Measurements from ENCODE around the gene HGFAC.

The HGFAC gene

GRCh38 chr4:3441501-3442459 is at the start of gene HGFAC:
HGFAC (plus strand) TSS chr4:3441968; CDS start chr4:3442002, 34 bp downstream.
- DNase-seq (ENCODE audit: low read depth): no peak

DNA sequence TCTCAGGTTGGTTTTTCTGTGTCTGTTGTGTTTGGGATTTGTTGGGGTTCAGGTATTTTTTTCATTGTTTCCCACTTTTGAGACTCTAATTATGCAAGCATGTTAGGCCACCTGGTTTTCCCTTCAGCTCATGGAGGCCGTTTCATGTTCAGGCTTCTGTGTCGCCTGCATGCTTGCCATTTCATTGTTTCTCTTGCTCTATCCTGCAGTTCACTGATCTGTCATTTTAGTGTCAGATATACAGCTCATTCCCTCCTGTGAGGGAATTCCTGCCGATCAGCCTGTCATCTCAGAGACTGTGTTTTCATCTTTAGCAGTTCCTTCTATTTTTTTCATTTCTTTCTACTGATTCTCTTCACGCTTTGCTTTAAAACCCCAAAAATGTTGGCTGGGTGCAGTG is 49.4 kb upstream of the HGFAC start:
- DNase-seq (ENCODE audit: low read depth): no peak

DNA sequence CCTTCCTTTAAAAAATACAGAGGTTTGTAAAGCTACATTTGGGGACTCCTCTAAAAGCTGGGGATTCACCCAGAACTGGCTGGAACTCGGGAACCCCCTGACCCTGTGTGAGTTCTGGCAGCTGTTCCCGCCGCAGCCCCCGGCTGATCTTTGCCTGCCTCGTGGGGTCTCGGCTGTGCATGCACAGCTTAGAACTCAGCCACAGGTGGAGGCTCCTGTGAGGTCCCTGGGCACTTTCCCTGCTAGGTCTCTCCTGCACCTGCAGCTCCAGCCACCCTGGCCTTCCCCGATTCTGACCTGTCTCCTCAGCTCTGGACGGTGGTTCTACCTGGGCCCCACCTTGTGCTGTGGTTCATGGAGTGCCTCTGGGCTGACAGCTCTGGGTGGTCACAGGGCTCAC is 48.6 kb upstream of the HGFAC start:
- no peak for DNase-seq (ENCODE audit: low read depth)

DNA sequence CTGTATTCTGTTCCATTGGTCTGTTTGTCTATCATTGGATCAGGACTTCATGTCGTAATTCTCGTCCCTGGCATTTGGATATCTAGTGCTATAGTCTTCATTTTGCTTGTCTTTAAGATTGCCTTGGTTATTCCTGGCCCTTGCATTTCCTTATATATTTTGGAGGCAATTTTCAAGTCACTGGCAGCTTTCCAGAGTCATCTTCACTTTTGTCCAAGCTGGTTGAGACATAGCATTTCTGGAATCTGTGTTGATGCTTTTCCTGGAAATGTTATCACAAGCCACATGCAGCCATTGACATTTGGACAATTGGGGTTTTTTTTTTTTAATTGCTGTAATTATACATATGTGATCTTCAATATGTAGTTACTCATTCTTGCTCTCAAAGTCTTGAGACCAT is 45.2 kb upstream of the HGFAC start:
- no peak for DNase-seq (ENCODE audit: low read depth)

- no peak for DNase-seq (ENCODE audit: low read depth)
Measured at GRCh38 chr4:3397128-3397527, 44.6 kb upstream of the HGFAC start.

DNA sequence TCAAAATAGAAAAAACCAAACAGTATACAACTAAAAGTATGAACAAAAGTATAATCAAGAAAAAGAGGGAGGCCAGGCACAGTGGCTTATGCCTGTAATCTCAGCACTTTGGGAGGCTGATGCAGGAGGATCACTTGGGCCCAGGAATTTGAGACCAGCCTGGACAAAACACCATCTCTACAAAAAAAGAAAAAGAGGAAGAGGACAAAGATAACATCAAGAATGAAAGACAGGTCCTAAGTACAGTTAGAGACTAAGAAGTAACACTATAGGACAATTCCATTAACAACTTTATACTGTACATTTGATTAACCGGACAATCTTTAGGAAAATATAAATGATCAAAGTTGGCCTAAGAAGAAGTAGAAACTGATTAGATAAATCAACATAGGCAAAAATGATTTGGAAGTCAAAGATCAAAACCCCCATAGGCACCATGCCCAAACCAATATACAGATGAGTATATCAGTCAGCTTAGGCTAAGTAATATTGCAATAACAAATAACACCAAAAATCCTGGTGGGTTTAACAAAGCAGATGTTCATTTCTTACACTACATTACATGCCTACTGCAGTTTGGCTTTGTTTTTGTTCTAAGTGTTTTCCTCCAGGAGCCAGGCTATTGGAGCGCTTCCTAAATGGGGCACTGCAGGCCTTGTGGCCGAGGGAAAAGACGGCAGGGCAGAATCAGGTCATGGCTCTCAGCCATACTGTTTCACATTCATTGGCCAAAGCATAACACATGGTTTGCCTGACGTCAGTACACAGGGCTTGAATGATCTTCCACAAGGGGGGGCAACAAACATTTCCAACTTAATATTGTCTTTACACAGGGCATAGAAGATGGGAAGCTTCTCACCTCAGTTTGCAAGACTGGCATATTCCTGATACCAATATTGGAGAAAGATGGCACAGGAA is 42.2 kb upstream of the HGFAC start:
- DNase-seq (ENCODE audit: low read depth): no peak

- peak; percentile 60 for DNase-seq (ENCODE audit: low read depth)
Measured at GRCh38 chr4:3401436-3402171, 40.2 kb upstream of the HGFAC start.

DNA sequence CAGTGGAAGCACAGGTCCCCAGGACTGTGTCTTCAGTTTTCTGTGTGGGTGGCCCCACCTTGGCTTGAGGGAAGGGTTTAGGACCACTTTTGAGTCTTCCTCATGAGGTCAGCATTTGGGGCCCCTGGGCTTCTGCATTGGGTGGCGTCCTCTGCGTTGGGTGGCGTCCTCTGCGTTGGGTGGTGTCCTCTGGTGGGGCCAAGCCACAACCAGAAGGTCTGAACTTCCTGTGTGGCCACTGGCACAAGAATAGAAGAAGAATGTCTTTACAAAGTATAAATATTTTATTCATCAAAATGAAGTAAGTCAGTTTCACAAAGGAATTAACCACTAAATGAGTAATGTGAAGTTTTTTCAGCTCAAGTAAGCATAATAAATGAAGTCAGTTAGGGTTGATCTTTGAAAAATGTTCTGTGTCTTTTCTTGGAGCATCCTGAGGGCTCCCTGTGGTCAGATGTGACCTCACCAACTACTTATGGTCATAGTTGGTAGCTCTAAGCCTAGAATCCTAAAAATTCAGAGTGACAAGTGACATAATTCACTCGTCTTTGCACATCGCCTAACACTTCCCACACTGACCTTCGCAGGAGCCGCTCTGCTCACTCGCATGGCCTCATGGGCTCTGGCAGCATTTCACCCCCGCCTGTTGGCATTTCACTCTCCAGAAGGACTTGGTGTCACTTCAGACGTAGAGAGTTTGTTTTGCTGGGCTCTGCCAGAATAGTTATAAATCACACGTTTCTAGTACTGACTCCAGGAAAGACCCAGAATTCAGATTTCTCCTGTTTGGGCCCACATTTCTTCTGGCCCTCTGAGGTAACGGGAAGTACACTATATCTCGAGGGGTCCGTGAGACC is 39.0 kb upstream of the HGFAC start:
- DNase-seq (ENCODE audit: low read depth): peak; percentile 66

- no peak for DNase-seq (ENCODE audit: low read depth)
Measured at GRCh38 chr4:3403348-3403906, 38.3 kb upstream of the HGFAC start.

GRCh38 chr4:3404546-3404945 is 37.2 kb upstream of the HGFAC start:
- DNase-seq (ENCODE audit: low read depth): no peak

DNA sequence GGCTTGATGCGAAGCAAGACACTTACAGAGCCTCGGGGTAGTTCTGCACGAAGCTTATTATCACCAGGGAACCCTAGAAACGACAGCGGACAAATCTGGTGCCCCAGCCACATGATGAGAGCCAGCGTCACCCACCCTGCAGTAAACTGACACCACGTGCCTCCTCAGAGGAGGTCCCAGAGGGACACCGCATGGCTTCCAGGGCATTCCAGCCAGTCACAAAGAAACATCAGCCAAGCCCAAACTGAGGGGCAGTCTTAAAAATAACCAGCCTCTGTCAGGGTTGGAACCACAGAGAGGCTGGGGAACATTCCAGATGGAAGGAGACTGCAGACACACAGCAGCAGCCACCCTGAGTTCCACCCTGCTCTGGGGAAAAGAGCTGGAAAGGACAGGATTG is 36.6 kb upstream of the HGFAC start:
- no peak for DNase-seq (ENCODE audit: low read depth)

- no peak for DNase-seq (ENCODE audit: low read depth)
Measured at GRCh38 chr4:3406021-3406420, 35.7 kb upstream of the HGFAC start.

DNA sequence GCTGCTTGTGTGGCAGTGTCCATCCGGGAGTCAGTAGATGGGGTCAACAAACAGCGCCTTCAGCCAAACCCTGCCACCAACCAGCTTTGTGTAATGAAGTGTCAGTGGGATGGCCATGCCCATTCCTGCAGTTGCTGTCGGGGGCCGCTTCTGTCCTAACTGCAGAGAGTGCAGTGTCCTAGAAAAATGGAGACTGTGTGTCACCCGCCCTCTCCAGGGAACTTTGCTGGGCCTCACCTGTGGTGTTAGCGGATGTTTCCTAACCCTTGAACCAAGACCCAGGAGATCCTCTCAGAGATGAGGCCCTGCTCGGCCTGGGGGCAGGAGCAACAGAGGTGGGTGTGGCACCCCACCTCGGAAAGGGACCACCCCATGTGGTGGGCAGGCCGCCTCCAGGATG is 35.3 kb upstream of the HGFAC start:
- DNase-seq (ENCODE audit: low read depth): no peak

DNA sequence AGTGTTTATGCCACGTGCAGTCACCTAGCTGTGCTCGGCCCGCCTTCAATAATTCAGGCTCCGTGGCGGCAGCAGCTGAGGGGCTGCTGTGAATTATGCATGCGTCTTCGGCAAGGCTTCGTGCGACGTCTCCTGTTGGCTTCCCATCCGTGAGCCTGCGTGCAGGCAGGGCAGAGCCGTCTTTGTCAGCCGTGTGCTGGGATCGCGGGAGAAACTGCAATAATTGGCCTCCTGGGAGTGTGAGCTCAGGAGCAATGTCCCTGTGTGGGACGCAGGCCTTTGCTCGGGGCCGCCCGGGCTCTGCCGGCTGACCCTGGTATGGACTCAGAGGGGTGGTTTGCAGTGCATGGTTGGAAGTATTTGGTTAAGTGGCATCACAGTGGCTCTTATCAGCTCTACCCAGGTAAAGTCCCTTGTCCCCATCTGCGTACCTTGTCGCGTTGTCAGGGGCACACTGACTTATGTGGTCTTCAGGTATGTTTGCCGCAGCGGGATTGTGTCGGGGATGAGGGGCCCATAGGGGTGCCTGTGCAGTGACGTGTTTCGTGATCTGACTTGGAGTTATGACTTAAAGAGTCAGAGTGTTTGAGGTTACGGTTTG is 34.5 kb upstream of the HGFAC start:
- no peak for DNase-seq (ENCODE audit: low read depth)

GRCh38 chr4:3407930-3408792 is 33.6 kb upstream of the HGFAC start:
- DNase-seq (ENCODE audit: low read depth): no peak

- DNase-seq (ENCODE audit: low read depth): no peak
Measured at GRCh38 chr4:3408793-3409330, 32.9 kb upstream of the HGFAC start.

GRCh38 chr4:3409571-3410091 is 32.1 kb upstream of the HGFAC start:
- no peak for DNase-seq (ENCODE audit: low read depth)

DNA sequence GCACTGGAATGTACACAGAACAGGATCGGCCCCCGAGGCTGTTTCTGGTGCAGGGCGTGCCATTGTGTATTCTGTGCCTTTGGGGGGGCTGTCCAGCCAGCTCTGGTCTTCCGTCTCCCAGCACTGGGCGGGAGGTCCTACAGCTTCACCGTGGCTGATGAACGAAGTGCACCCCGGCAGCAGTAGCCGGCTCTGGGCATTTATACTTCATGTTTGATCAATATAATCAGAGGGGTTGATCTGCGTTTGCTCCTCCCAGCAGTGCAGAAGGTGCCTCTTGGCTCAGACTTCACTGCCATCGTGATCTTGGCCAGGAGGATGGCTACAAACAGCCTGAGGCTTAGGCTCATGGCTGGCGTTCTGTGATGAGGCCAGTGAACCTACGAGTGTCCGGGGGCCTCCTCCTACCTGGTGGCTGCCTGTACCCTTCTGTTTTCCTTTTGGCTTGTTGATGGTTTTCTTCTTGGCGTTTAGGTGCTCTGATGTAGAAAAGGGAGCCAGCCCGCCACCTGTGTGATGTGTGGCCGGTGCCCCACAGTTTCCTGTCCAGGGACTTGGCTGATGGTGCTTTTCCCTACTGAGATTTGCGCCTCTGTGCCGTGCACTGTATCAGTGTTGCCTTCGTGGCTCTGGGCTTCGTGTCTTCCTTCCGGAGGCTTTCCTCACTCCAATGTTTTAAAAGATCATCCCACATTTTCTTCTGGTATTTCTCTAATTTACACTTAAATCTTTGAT is 31.2 kb upstream of the HGFAC start:
- DNase-seq (ENCODE audit: low read depth): no peak
